ENCODE measurements around the gene RASAL2. TPM values are rescaled to one million over a fixed set of nuclear protein-coding genes. Genes with fewer than 3 reads are reported as not detected.
A peak's percentile ranks its signal among the peaks of the same experiment; 100 is the strongest.

Gene RASAL2
- polyA plus RNA-seq, 2 of the 4 experiments (the other 2 are of a cell fraction), result 7.1 to 17.6 TPM

- no peak for TF ChIP-seq REST (IDR thresholded peaks at IDR 0.05)
- TF ChIP-seq RCOR1 (IDR thresholded peaks at IDR 0.05; ENCODE audit: low read depth, low read length), result no peak
- peak; percentile 41; the same call in 1 of the 2 replicates for TF ChIP-seq MAX (IDR thresholded peaks at IDR 0.05)
- TF ChIP-seq CTCF (IDR thresholded peaks at IDR 0.05), result peak; percentile 47
- no peak for TF ChIP-seq FOSL2 (IDR thresholded peaks at IDR 0.05)
- TF ChIP-seq FOSL2 (CRISPR knock-in tag; IDR thresholded peaks at IDR 0.05), result no peak
- no peak for TF ChIP-seq TP53 (CRISPR knock-in tag; IDR thresholded peaks at IDR 0.05)
- no peak for TF ChIP-seq KDM5A (IDR thresholded peaks at IDR 0.05)
- TF ChIP-seq NR3C1 (IDR thresholded peaks at IDR 0.05), result no peak
- no peak for TF ChIP-seq GATA3 (IDR thresholded peaks at IDR 0.05; ENCODE audit: borderline replicate concordance)
- TF ChIP-seq POLR2AphosphoS2 (conservative IDR thresholded peaks at IDR 0.05; ENCODE audit: low read length), result no peak
- no peak for TF ChIP-seq HOXA7 (CRISPR knock-in tag; IDR thresholded peaks at IDR 0.05)
- no peak for TF ChIP-seq RNF2 (IDR thresholded peaks at IDR 0.05; ENCODE audit: borderline replicate concordance, low read depth)
- no peak for TF ChIP-seq HES2 (IDR thresholded peaks at IDR 0.05)
- no peak for TF ChIP-seq CBX2 (IDR thresholded peaks at IDR 0.05; ENCODE audit: borderline replicate concordance, low read depth)
- no peak for TF ChIP-seq ELK1 (IDR thresholded peaks at IDR 0.05; ENCODE audit: low read depth, low read length)
Measured at GRCh38 chr1:178055779-178056471, 38.0 kb upstream of the RASAL2 start (continued).

- ATAC-seq, result no peak
- Histone ChIP-seq H3K4me2 (0 out of 3 replicates have a peak overlapping the region, but pooled peaks have one; percentile 7), H3K27ac (peak overlapping the region in 1 of 2 experiments; percentile 68; a peak in 3 of 6 replicates), H3K9me3 (no peaks in the 10 kb centered on the region), H3K4me3 (no peak overlapping the region), H3K4me1 (peaks cover 55% of the 10 kb centered on the region)
- CTCF ChIA-PET, result interaction anchor here (0.6 to 3.4 kb wide), 7 partner anchors 19 to 226 kb away, joined by 3 to 19 read pairs (median 7); partner anchors contain the start of gene RASAL2
- DNase-seq (ENCODE audit: low read depth in 1 of 2, low spot score in 1 of 2), result no peak
- POLR2A ChIA-PET, result no interaction called here
- 93% methylated on average over 11 of the region's 11 CpGs for WGBS (ENCODE audit: missing lambda C conversion rate)
- TF ChIP-seq ZSCAN20 (CRISPR knock-in tag; IDR thresholded peaks at IDR 0.05), result no peak
- TF ChIP-seq SREBF2 (IDR thresholded peaks at IDR 0.05), result no peak
- no peak for TF ChIP-seq EP300 (IDR thresholded peaks at IDR 0.05)
- TF ChIP-seq E2F6 (IDR thresholded peaks at IDR 0.05; ENCODE audit: borderline replicate concordance, low read depth), result no peak
- TF ChIP-seq MAX (IDR thresholded peaks at IDR 0.05), result no peak
- TF ChIP-seq RNF2 (IDR thresholded peaks at IDR 0.05; ENCODE audit: borderline replicate concordance, low read depth), result no peak
- TF ChIP-seq EHMT2 (IDR thresholded peaks at IDR 0.05; ENCODE audit: low read depth), result no peak
- no peak for TF ChIP-seq BCL3 (IDR thresholded peaks at IDR 0.05)
- no peak for TF ChIP-seq TFCP2L1 (CRISPR knock-in tag; IDR thresholded peaks at IDR 0.05)
- no peak for TF ChIP-seq SMC3 (IDR thresholded peaks at IDR 0.05)
- TF ChIP-seq CEBPB (IDR thresholded peaks at IDR 0.05), result no peak
- FAIRE-seq, result no peak
Measured at GRCh38 chr1:178057141-178057765, 36.7 kb upstream of the RASAL2 start.

All from A549 (cell line).